ENCODE results near the gene KNTC1.
"Not testable (repeated sequence)": the region's sequence is repeated elsewhere in the genome, so short reads cannot be mapped to it uniquely, and the experiment has no call there.

Gene KNTC1

GRCh38 chr12:122614839-122615238 is 87.8 kb downstream of the KNTC1 start:
- H3K4me3 ChIP-seq (ENCODE audit: low read depth, low read length): no peak overlapping the region
- TF ChIP-seq, protein P1, sequence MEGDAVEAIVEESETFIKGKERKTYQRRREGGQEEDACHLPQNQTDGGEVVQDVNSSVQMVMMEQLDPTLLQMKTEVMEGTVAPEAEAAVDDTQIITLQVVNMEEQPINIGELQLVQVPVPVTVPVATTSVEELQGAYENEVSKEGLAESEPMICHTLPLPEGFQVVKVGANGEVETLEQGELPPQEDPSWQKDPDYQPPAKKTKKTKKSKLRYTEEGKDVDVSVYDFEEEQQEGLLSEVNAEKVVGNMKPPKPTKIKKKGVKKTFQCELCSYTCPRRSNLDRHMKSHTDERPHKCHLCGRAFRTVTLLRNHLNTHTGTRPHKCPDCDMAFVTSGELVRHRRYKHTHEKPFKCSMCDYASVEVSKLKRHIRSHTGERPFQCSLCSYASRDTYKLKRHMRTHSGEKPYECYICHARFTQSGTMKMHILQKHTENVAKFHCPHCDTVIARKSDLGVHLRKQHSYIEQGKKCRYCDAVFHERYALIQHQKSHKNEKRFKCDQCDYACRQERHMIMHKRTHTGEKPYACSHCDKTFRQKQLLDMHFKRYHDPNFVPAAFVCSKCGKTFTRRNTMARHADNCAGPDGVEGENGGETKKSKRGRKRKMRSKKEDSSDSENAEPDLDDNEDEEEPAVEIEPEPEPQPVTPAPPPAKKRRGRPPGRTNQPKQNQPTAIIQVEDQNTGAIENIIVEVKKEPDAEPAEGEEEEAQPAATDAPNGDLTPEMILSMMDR (IDR thresholded peaks at IDR 0.05; ENCODE audit: insufficient read depth, low read depth, low read length, missing control alignments): no peak
- no peak for DNase-seq (ENCODE audit: low read depth)

- H3K4me3 ChIP-seq (ENCODE audit: low read depth, low read length): no peak overlapping the region
- no peak for DNase-seq (ENCODE audit: low read depth)
- TF ChIP-seq, protein P1 (IDR thresholded peaks at IDR 0.05; ENCODE audit: insufficient read depth, low read depth, low read length, missing control alignments): no peak
Observed at GRCh38 chr12:122615780-122616179, 88.7 kb downstream of the KNTC1 start.

DNA sequence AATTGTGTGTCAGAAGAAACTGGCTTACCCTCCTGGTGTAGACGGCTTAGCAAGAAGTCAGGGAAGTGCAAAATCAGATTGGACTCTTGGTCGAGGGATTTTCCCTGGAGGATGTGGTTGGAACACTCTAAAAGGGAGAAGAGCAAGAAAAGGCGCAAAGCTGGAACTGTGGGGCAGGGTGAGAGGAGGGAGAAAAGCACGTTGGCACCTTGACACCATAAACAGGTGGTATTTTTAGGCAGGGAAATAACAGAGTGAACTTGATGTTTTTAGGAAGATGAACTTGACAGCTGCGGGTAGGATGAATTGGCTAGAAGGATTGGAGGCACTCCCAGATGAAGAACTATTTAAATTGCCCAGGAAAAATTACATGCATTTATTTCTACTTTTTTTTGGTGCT is 108.4 kb downstream of the KNTC1 start:
- H3K4me3 ChIP-seq (ENCODE audit: low read depth, low read length): no peak overlapping the region
- TF ChIP-seq, protein P1 (IDR thresholded peaks at IDR 0.05; ENCODE audit: insufficient read depth, low read depth, low read length, missing control alignments): no peak
- no peak for DNase-seq (ENCODE audit: low read depth)

- TF ChIP-seq, protein P1 (IDR thresholded peaks at IDR 0.05; ENCODE audit: insufficient read depth, low read depth, low read length, missing control alignments): no peak
- no peak overlapping the region for H3K4me3 ChIP-seq (ENCODE audit: low read depth, low read length)
Observed at GRCh38 chr12:122643207-122643805, 116.3 kb downstream of the KNTC1 start.

DNA sequence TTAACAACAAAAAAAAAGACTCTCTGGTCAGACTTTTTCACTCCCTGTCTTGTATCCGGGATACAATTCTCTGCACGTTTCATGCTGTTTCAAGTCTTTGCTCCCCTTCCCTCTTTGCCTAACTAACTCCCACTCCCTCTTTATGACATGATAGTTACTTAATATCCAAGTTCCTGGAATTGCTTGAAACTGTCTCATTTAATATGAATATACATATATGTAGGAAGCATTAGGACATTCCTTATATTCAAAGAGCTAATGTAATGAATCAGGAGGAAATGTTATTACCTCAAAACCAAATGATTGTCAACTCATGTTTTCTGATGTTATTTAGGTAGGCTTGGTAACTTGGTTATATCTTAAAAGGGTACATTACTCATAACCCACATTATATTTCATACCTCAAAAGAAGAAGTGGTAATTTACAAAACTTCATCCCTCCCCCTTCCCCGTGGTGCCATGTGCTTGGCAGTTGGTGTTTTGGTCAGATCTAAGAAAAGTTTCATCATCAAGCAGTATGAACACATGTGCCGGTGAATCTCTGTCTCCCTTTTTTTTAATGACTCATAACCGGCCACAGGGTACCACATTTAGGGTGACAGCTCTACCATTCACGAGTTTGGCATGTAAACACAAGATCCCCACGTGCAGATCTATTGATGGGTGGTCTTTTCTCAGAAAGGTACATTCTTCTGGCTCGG is 119.6 kb downstream of the KNTC1 start:
- peak; percentile 90 for DNase-seq (ENCODE audit: low read depth)
- peak overlapping the region; percentile 53 for H3K4me3 ChIP-seq (ENCODE audit: low read depth, low read length)
- TF ChIP-seq, protein P1 (IDR thresholded peaks at IDR 0.05; ENCODE audit: insufficient read depth, low read depth, low read length, missing control alignments): no peak

More at GRCh38 chr12:122643207-122643805, 116.3 kb downstream of the KNTC1 start:
- no peak for DNase-seq (ENCODE audit: low read depth)

- H3K4me3 ChIP-seq (ENCODE audit: low read depth, low read length): no peak overlapping the region
- no peak for DNase-seq (ENCODE audit: low read depth)
- TF ChIP-seq, protein P1 (IDR thresholded peaks at IDR 0.05; ENCODE audit: insufficient read depth, low read depth, low read length, missing control alignments): no peak
Observed at GRCh38 chr12:122651520-122652224, 124.6 kb downstream of the KNTC1 start.

GRCh38 chr12:122653291-122653690 is 126.2 kb downstream of the KNTC1 start:
- not testable (repeated sequence) for DNase-seq (ENCODE audit: low read depth); H3K4me3 ChIP-seq (ENCODE audit: low read depth, low read length)

All from GM12865 (cell line).